Peyer's patch (tissue), 4 donors: ENCODE results near the gene CHRNA1.

Source experiments
- CTCF ChIP-seq, 6 experiments: fragments of 450-650 bp in 4 of 6; fragments of 200-600 bp in 2 of 6; sonication (generic) in 1 of 6; IDR thresholded peaks; one replicate each; pipeline ENCODE4 v1.5.1; 2017 to 2019; ENCODE audit warnings: antibody characterized with exemption in 6 of 6, mild to moderate bottlenecking in 3 of 6, moderate library complexity in 1 of 6
- POLR2A ChIP-seq, 2 donors: fragments of 450-650 bp; IDR thresholded peaks; one replicate each; pipeline ENCODE4 v1.5.1; 2017; ENCODE audit warnings: antibody characterized with exemption in 2 of 2, mild to moderate bottlenecking in 2 of 2, moderate library complexity in 2 of 2

- TF ChIP-seq CTCF (IDR thresholded peaks at IDR 0.05) (no peak), POLR2A (IDR thresholded peaks at IDR 0.05) (no peak)
Observed at GRCh38 chr2:174794851-174795374, 30.6 kb upstream of the CHRNA1 start.
